Astrocyte (in vitro differentiated cells and primary cell): Measurements from ENCODE around the gene ZBTB7C. TPM values are rescaled to one million over a fixed set of nuclear protein-coding genes. Genes with fewer than 3 reads are reported as not detected.

ENCODE experiments used
- DNase-seq: peaks from one replicate; pipeline ENCODE4 v3.0.0-alpha.2; 2010; ENCODE audit warnings: low read depth
- FAIRE-seq: peaks from 2 replicates; lab custom pipeline; 2011; peaks lifted over from hg19 to GRCh38; lab: Jason Lieb, UNC
- H2AFZ ChIP-seq: 2 replicates; pipeline ENCODE4 v1.6.0; 2012; ENCODE audit warnings: low read depth, low read length, inconsistent platforms
- H3K27ac ChIP-seq: 2 replicates; pipeline ENCODE4 v1.5.1; 2011; ENCODE audit warnings: low read depth, low read length, inconsistent platforms
- H3K27me3 ChIP-seq: 2 replicates; pipeline ENCODE4 v1.6.0; 2011; ENCODE audit warnings: low read length, inconsistent platforms; ENCODE audit not compliant: insufficient read depth
- H3K36me3 ChIP-seq: 2 replicates; pipeline ENCODE4 v1.5.1; 2011; ENCODE audit warnings: low read length, inconsistent platforms; ENCODE audit not compliant: insufficient read depth
- H3K4me1 ChIP-seq: 2 replicates; pipeline ENCODE4 v1.5.1; 2011; ENCODE audit warnings: low read length, inconsistent platforms; ENCODE audit not compliant: insufficient read depth
- H3K4me2 ChIP-seq: 2 replicates; pipeline ENCODE4 v1.6.0; 2012; ENCODE audit warnings: low read length, inconsistent platforms
- H3K4me3 ChIP-seq: 2 replicates; pipeline ENCODE4 v1.5.1; 2011; ENCODE audit warnings: low read depth, mild to moderate bottlenecking, low read length, inconsistent platforms; ENCODE audit not compliant: insufficient read depth
- H3K79me2 ChIP-seq: 2 replicates; pipeline ENCODE4 v1.6.0; 2012; ENCODE audit warnings: mild to moderate bottlenecking, low read length, inconsistent platforms; ENCODE audit not compliant: insufficient read depth
- H3K9ac ChIP-seq: 2 replicates; pipeline ENCODE4 v1.6.0; 2012; ENCODE audit warnings: mild to moderate bottlenecking, low read length, inconsistent platforms
- H3K9me3 ChIP-seq: 2 replicates; pipeline ENCODE4 v1.5.1; 2012; ENCODE audit warnings: low read depth, mild to moderate bottlenecking, low read length, inconsistent platforms; ENCODE audit not compliant: insufficient read depth
- H4K20me1 ChIP-seq: 2 replicates; pipeline ENCODE4 v1.6.0; 2012; ENCODE audit warnings: low read length, inconsistent platforms; ENCODE audit not compliant: insufficient read depth
- H3K27ac Mint-ChIP-seq: one replicate; pipeline ENCODE4 v1.8.0; 2021; ENCODE audit warnings: mild to moderate bottlenecking, mixed read lengths; ENCODE audit not compliant: unreplicated experiment
- H3K27me3 Mint-ChIP-seq: one replicate; pipeline ENCODE4 v1.8.0; 2021; ENCODE audit warnings: low read depth, mixed read lengths; ENCODE audit not compliant: unreplicated experiment
- H3K36me3 Mint-ChIP-seq: one replicate; pipeline ENCODE4 v1.8.0; 2021; ENCODE audit warnings: low read depth, mixed read lengths; ENCODE audit not compliant: unreplicated experiment
- H3K4me1 Mint-ChIP-seq: one replicate; pipeline ENCODE4 v1.8.0; 2021; ENCODE audit warnings: low read depth, mixed read lengths; ENCODE audit not compliant: unreplicated experiment
- H3K4me3 Mint-ChIP-seq: one replicate; pipeline ENCODE4 v1.8.0; 2021; ENCODE audit warnings: mild to moderate bottlenecking, moderate library complexity, mixed read lengths; ENCODE audit not compliant: unreplicated experiment
- H3K9me3 Mint-ChIP-seq: one replicate; pipeline ENCODE4 v1.8.0; 2021; ENCODE audit warnings: mild to moderate bottlenecking, mixed read lengths; ENCODE audit not compliant: unreplicated experiment
- EZH2 ChIP-seq: IDR thresholded peaks from 2 replicates; pipeline ENCODE4 v1.6.1; 2012; ENCODE audit warnings: mild to moderate bottlenecking, low read length, inconsistent platforms; ENCODE audit not compliant: insufficient read depth
- total RNA-seq: library from RNA; stranded (reverse); gene quantifications from 2 replicates; pipeline ENCODE4 v1.2.1, GENCODE V29; 2021
- TF ChIP-seq, protein P1 (sequence below): IDR thresholded peaks from 2 replicates; pipeline ENCODE4 v1.5.1; 2011; ENCODE audit warnings: low read depth, mild to moderate bottlenecking, inconsistent platforms, low read length, moderate library complexity; ENCODE audit not compliant: insufficient read depth

Gene ZBTB7C
- total RNA-seq, 1 donor from 2014 or later = 1.0 TPM

DNA sequence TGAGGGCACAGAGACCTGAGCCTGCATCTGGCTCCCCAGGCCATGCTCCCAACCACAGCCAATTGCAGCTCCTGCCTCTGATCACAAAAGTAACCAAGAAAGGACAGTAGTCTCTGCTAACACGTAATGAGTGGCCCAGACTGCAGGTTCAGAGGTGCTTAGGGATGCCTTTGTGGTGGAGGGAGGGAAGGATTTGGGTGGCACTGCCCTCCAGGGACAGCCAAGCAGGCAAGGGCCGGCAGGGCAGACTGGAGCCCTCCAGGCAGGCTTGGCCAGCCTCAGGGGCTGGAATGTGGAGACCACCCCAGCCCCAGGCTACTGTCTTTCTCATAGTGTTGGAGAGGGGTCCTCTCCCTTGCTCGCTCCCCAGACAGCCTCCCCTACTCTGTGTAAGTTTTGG, 364.2 kb downstream of the ZBTB7C start:
- FAIRE-seq = no peak
- peaks cover 24% of the 10 kb centered on the region for H3K27me3 ChIP-seq
- DNase-seq = no peak
- no peak overlapping the region for H3K9ac ChIP-seq
- TF ChIP-seq EZH2 = no peak
- TF ChIP-seq, protein P1, sequence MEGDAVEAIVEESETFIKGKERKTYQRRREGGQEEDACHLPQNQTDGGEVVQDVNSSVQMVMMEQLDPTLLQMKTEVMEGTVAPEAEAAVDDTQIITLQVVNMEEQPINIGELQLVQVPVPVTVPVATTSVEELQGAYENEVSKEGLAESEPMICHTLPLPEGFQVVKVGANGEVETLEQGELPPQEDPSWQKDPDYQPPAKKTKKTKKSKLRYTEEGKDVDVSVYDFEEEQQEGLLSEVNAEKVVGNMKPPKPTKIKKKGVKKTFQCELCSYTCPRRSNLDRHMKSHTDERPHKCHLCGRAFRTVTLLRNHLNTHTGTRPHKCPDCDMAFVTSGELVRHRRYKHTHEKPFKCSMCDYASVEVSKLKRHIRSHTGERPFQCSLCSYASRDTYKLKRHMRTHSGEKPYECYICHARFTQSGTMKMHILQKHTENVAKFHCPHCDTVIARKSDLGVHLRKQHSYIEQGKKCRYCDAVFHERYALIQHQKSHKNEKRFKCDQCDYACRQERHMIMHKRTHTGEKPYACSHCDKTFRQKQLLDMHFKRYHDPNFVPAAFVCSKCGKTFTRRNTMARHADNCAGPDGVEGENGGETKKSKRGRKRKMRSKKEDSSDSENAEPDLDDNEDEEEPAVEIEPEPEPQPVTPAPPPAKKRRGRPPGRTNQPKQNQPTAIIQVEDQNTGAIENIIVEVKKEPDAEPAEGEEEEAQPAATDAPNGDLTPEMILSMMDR = no peak
- H4K20me1 ChIP-seq = no peaks in the 10 kb centered on the region
- no peak overlapping the region for H3K4me3 ChIP-seq
- H3K36me3 ChIP-seq = no peaks in the 10 kb centered on the region
- H3K27ac ChIP-seq = no peak overlapping the region
- H3K4me3 Mint-ChIP-seq = no peak overlapping the region
- peaks cover 11% of the 10 kb centered on the region for H3K9me3 Mint-ChIP-seq
- no peaks in the 10 kb centered on the region for H3K79me2 ChIP-seq
- no peaks in the 10 kb centered on the region for H3K4me1 ChIP-seq
- H3K9me3 ChIP-seq = peaks cover 3% of the 10 kb centered on the region
- no peak overlapping the region for H2AFZ ChIP-seq
- H3K36me3 Mint-ChIP-seq = peaks cover 4% of the 10 kb centered on the region
- no peak overlapping the region for H3K27ac Mint-ChIP-seq
- peaks cover 63% of the 10 kb centered on the region for H3K27me3 Mint-ChIP-seq
- H3K4me1 Mint-ChIP-seq = no peaks in the 10 kb centered on the region
- no peak overlapping the region for H3K4me2 ChIP-seq

DNA sequence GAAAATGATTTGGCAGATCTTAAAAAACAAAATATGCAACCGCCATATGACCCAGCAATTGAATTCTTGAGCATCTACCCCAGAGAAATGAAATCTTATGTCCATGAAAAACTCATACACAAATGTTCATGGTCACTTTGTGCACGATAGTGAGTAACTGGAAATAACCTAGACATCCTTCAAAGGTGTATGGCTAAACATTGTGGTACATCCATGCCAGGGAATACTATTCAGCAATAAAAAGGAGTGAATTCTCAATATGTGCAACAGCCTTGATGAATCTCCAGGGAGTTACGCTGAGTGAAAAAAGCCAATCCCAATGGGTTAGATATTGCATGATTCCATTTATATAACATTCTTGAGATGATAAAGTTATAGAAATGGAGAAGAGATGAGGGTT, 366.0 kb downstream of the ZBTB7C start:
- Histone ChIP-seq H2AFZ (no peak overlapping the region), H3K36me3 (no peaks in the 10 kb centered on the region), H3K27me3 (peaks cover 15% of the 10 kb centered on the region), H3K4me3 (no peak overlapping the region), H3K27ac (no peak overlapping the region), H3K9me3 (peaks cover 3% of the 10 kb centered on the region), H3K4me1 (no peaks in the 10 kb centered on the region), H4K20me1 (no peaks in the 10 kb centered on the region), H3K79me2 (no peaks in the 10 kb centered on the region), H3K4me2 (no peak overlapping the region), H3K9ac (no peak overlapping the region)
- peaks cover 51% of the 10 kb centered on the region for H3K27me3 Mint-ChIP-seq
- peaks cover 11% of the 10 kb centered on the region for H3K9me3 Mint-ChIP-seq
- H3K4me3 Mint-ChIP-seq = no peak overlapping the region
- H3K4me1 Mint-ChIP-seq = no peaks in the 10 kb centered on the region
- DNase-seq = no peak
- no peak for FAIRE-seq
- peaks cover 4% of the 10 kb centered on the region for H3K36me3 Mint-ChIP-seq
- H3K27ac Mint-ChIP-seq = no peak overlapping the region
- no peak for TF ChIP-seq EZH2
- TF ChIP-seq, protein P1 = no peak

DNA sequence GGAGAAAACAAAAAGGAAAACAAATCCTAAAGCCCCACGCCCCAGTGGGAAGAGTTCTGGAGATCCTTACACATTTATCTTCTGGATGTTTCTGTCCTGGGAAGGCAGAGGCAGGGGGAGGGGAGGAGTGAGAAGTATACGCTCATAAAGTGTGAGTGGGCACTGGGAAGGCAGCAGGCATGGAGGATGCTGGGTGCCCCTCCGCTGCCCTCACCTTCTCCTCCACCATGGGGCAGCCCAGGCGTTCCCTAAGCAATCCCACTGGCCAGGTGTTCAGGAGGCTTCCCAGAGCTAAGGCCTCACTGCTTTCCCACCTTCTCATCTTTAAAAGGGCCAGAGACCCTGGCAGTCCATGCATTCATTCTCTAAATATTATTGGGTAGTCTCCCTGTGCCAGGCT, 366.8 kb downstream of the ZBTB7C start:
- Histone ChIP-seq H3K4me2 (no peak overlapping the region), H4K20me1 (no peaks in the 10 kb centered on the region), H3K27ac (no peak overlapping the region), H2AFZ (no peak overlapping the region), H3K4me1 (no peaks in the 10 kb centered on the region), H3K9ac (no peak overlapping the region), H3K36me3 (no peaks in the 10 kb centered on the region), H3K79me2 (no peaks in the 10 kb centered on the region), H3K27me3 (peaks cover 10% of the 10 kb centered on the region), H3K4me3 (no peak overlapping the region), H3K9me3 (peaks cover 3% of the 10 kb centered on the region)
- Mint-ChIP-seq H3K4me3 (no peak overlapping the region), H3K4me1 (no peaks in the 10 kb centered on the region), H3K9me3 (peaks cover 11% of the 10 kb centered on the region), H3K36me3 (peaks cover 4% of the 10 kb centered on the region), H3K27ac (no peak overlapping the region), H3K27me3 (peaks cover 48% of the 10 kb centered on the region)
- DNase-seq = no peak
- no peak for FAIRE-seq
- TF ChIP-seq, protein P1 = no peak
- no peak for TF ChIP-seq EZH2
